ENCODE measurements around the gene PHACTR3. TPM values are rescaled to one million over a fixed set of nuclear protein-coding genes. Genes with fewer than 3 reads are reported as not detected.

PHACTR3 gene
- polyA plus RNA-seq, 1 donor (not counting 4 experiments of a cell fraction or from before 2014, with no cell fraction given): 2.6 TPM

- H3K36me3 ChIP-seq (ENCODE audit: control insufficient read depth in 2 of 2, extremely low read depth in 1 of 2, insufficient read depth in 2 of 2, low read length in 2 of 2): no peaks in the 10 kb centered on the region
- H3K9me3 ChIP-seq (ENCODE audit: control insufficient read depth, low read depth, low read length): no peaks in the 10 kb centered on the region
- H3K9me1 ChIP-seq (ENCODE audit: control insufficient read depth, extremely low read depth, insufficient read depth, low read length): no peaks in the 10 kb centered on the region
- H3K4me3 ChIP-seq (ENCODE audit: control insufficient read depth in 2 of 3, extremely low read depth in 1 of 3, insufficient read depth in 2 of 3, low read depth in 1 of 3, low read length in 3 of 3): no peak overlapping the region
- FAIRE-seq: no peak
- no peaks in the 10 kb centered on the region for H3K79me2 ChIP-seq (ENCODE audit: control insufficient read depth, insufficient read depth, low read length)
- H3K4me2 ChIP-seq (ENCODE audit: control insufficient read depth, extremely low read depth, insufficient read depth, low read depth, low read length): no peak overlapping the region
- H2AFZ ChIP-seq (ENCODE audit: control insufficient read depth, low read length): no peak overlapping the region
- no peaks in the 10 kb centered on the region for H4K20me1 ChIP-seq (ENCODE audit: control insufficient read depth, extremely low read depth, insufficient read depth, low read length)
- TF ChIP-seq CTCF (optimal IDR thresholded peaks at IDR 0.05 in 1 of 3, IDR thresholded peaks at IDR 0.05 in 1 of 3, conservative IDR thresholded peaks at IDR 0.05 in 1 of 3; ENCODE audit: extremely low read depth in 1 of 3, insufficient read depth in 2 of 3, low read length in 3 of 3) (no peak), EZH2 (IDR thresholded peaks at IDR 0.05; ENCODE audit: low read length) (no peak)
- dilution Hi-C loops (cut with MboI; ENCODE audit: extremely low pct_ligation_motif_present, low sequenced_read_pairs): no loop called here
- no peaks in the 10 kb centered on the region for H3K27me3 ChIP-seq (ENCODE audit: control insufficient read depth, extremely low read depth, insufficient read depth, low read length)
- H3K4me1 ChIP-seq (ENCODE audit: control insufficient read depth, extremely low read depth, insufficient read depth, low read length): no peaks in the 10 kb centered on the region
- H3K27ac ChIP-seq (ENCODE audit: control insufficient read depth, insufficient read depth, low read length): no peak overlapping the region
- H3K9ac ChIP-seq (ENCODE audit: control insufficient read depth, extremely low read depth, insufficient read depth, low read length): no peak overlapping the region
- no peak for DNase-seq (ENCODE audit: low read depth, low spot score)
These were observed 42.6 kb upstream of the PHACTR3 start for GRCh38 chr20:59561614-59562277.

GRCh38 chr20:59564171-59564570 is 40.2 kb upstream of the PHACTR3 start:
- dilution Hi-C loops (cut with MboI; ENCODE audit: extremely low pct_ligation_motif_present, low sequenced_read_pairs): no loop called here
- no peak overlapping the region for H3K4me3 ChIP-seq (ENCODE audit: control insufficient read depth in 2 of 3, extremely low read depth in 1 of 3, insufficient read depth in 2 of 3, low read depth in 1 of 3, low read length in 3 of 3)
- no peaks in the 10 kb centered on the region for H3K27me3 ChIP-seq (ENCODE audit: control insufficient read depth, extremely low read depth, insufficient read depth, low read length)

More at GRCh38 chr20:59564171-59564570, 40.2 kb upstream of the PHACTR3 start:
- DNase-seq (ENCODE audit: low read depth, low spot score): no peak
- H3K4me1 ChIP-seq (ENCODE audit: control insufficient read depth, extremely low read depth, insufficient read depth, low read length): no peaks in the 10 kb centered on the region
- no peak overlapping the region for H2AFZ ChIP-seq (ENCODE audit: control insufficient read depth, low read length)
- no peak overlapping the region for H3K27ac ChIP-seq (ENCODE audit: control insufficient read depth, insufficient read depth, low read length)
- FAIRE-seq: no peak
- H3K79me2 ChIP-seq (ENCODE audit: control insufficient read depth, insufficient read depth, low read length): no peaks in the 10 kb centered on the region
- no peaks in the 10 kb centered on the region for H4K20me1 ChIP-seq (ENCODE audit: control insufficient read depth, extremely low read depth, insufficient read depth, low read length)
- H3K9me1 ChIP-seq (ENCODE audit: control insufficient read depth, extremely low read depth, insufficient read depth, low read length): no peaks in the 10 kb centered on the region
- no peak overlapping the region for H3K4me2 ChIP-seq (ENCODE audit: control insufficient read depth, extremely low read depth, insufficient read depth, low read depth, low read length)
- no peaks in the 10 kb centered on the region for H3K36me3 ChIP-seq (ENCODE audit: control insufficient read depth in 2 of 2, extremely low read depth in 1 of 2, insufficient read depth in 2 of 2, low read length in 2 of 2)
- H3K9me3 ChIP-seq (ENCODE audit: control insufficient read depth, low read depth, low read length): no peaks in the 10 kb centered on the region
- TF ChIP-seq CTCF (optimal IDR thresholded peaks at IDR 0.05 in 1 of 3, IDR thresholded peaks at IDR 0.05 in 1 of 3, conservative IDR thresholded peaks at IDR 0.05 in 1 of 3; ENCODE audit: extremely low read depth in 1 of 3, insufficient read depth in 2 of 3, low read length in 3 of 3) (no peak), EZH2 (IDR thresholded peaks at IDR 0.05; ENCODE audit: low read length) (no peak)
- no peak overlapping the region for H3K9ac ChIP-seq (ENCODE audit: control insufficient read depth, extremely low read depth, insufficient read depth, low read length)
